NCI-H510A treated with DMSO at 0.1 percent for 48 hours (cell line): Measurements from ENCODE around the gene LSM14B.
A peak's percentile ranks its signal among the peaks of the same experiment; 100 is the strongest.

ENCODE experiments used
- DNase-seq: peaks from one replicate; lab custom pipeline; 2025; lab: John Stamatoyannopoulos, UW

Gene LSM14B

GRCh38 chr20:62132421-62132820, 10.1 kb downstream of the LSM14B start:
- no peak for DNase-seq

- no peak for DNase-seq
These were observed 11.0 kb downstream of the LSM14B start for GRCh38 chr20:62133051-62133845.

- no peak for DNase-seq
These were observed 11.6 kb downstream of the LSM14B start for GRCh38 chr20:62133864-62134263.

GRCh38 chr20:62134735-62135231, 12.5 kb downstream of the LSM14B start:
- no peak for DNase-seq

GRCh38 chr20:62135573-62136266, 13.4 kb downstream of the LSM14B start:
- DNase-seq, result no peak

GRCh38 chr20:62136283-62137091, 14.2 kb downstream of the LSM14B start:
- DNase-seq, result peak; percentile 56

- no peak for DNase-seq
These were observed 14.8 kb downstream of the LSM14B start for GRCh38 chr20:62137092-62137384.

GRCh38 chr20:62137478-62138203, 15.4 kb downstream of the LSM14B start:
- DNase-seq, result no peak

GRCh38 chr20:62138204-62138543, 15.9 kb downstream of the LSM14B start:
- DNase-seq, result no peak

- no peak for DNase-seq
These were observed 16.6 kb downstream of the LSM14B start for GRCh38 chr20:62138912-62139311.

GRCh38 chr20:62139636-62140035, 17.4 kb downstream of the LSM14B start:
- no peak for DNase-seq

GRCh38 chr20:62141043-62141396, 18.7 kb downstream of the LSM14B start:
- no peak for DNase-seq

GRCh38 chr20:62141397-62142251, 19.3 kb downstream of the LSM14B start:
- peak; percentile 42 for DNase-seq

GRCh38 chr20:62142252-62143080, 20.2 kb downstream of the LSM14B start:
- no peak for DNase-seq

GRCh38 chr20:62143081-62143956, 21.0 kb downstream of the LSM14B start, which contains the start of the genes PSMA7 and SS18L1:
TSS of gene PSMA7 (minus strand) at chr20:62143394. CDS start at chr20:62143303, 91 bp downstream.
TSS of gene SS18L1 (plus strand) at chr20:62143769. CDS start at chr20:62143821, 52 bp downstream.
- DNase-seq, result peak; percentile 73

- DNase-seq, result peak; percentile 39
These were observed 21.9 kb downstream of the LSM14B start for GRCh38 chr20:62143957-62144825.

- DNase-seq, result no peak
These were observed 23.4 kb downstream of the LSM14B start for GRCh38 chr20:62145688-62146018.
